ENCODE data around the gene KLHL40. TPM values are rescaled to one million over a fixed set of nuclear protein-coding genes. Genes with fewer than 3 reads are reported as not detected.

KLHL40 gene
- polyA plus RNA-seq, 3 donors, result 0.03 to 0.41 TPM; not detected in 1

GRCh38 chr3:42666577-42666998 lies 18.7 kb upstream of the KLHL40 start:
- H3K27ac ChIP-seq (ENCODE audit: low read depth, low read length), result no peak overlapping the region
- WGBS, 3 donors, result 61 to 70% (median 68%) methylated on average over 4 of the region's 4 CpGs

- no peak overlapping the region for H3K27ac ChIP-seq (ENCODE audit: low read depth, low read length)
- WGBS, 3 donors, result 62 to 74% (median 64%) methylated on average over 7 of the region's 7 CpGs
These were observed 18.2 kb upstream of the KLHL40 start for GRCh38 chr3:42667096-42667522.

GRCh38 chr3:42667523-42668412 lies 17.6 kb upstream of the KLHL40 start:
- 48 to 54% (median 51%) methylated on average over 8 of the region's 8 CpGs for WGBS, 3 donors
- no peak overlapping the region for H3K27ac ChIP-seq (ENCODE audit: low read depth, low read length)

GRCh38 chr3:42668413-42668760 lies 16.9 kb upstream of the KLHL40 start:
- 77 to 88% (median 87%) methylated on average over 2 of the region's 2 CpGs for whole genome bisulfite sequencing, 3 donors
- H3K27ac ChIP-seq (ENCODE audit: low read depth, low read length), result no peak overlapping the region

- H3K27ac ChIP-seq (ENCODE audit: low read depth, low read length), result no peak overlapping the region
- 47 to 87% (median 59%) methylated on average over 4 of the region's 4 CpGs for WGBS, 3 donors
These were observed 16.5 kb upstream of the KLHL40 start for GRCh38 chr3:42668793-42669217.

GRCh38 chr3:42670051-42670576 lies 15.2 kb upstream of the KLHL40 start:
- WGBS, 3 donors, result 75 to 85% (median 80%) methylated on average over 7 of the region's 7 CpGs
- H3K27ac ChIP-seq (ENCODE audit: low read depth, low read length), result no peak overlapping the region

GRCh38 chr3:42670670-42671069 lies 14.7 kb upstream of the KLHL40 start:
- 87 to 96% (median 92%) methylated on average over 1 of the region's 1 CpG for WGBS, 3 donors
- H3K27ac ChIP-seq (ENCODE audit: low read depth, low read length), result no peak overlapping the region

- H3K27ac ChIP-seq (ENCODE audit: low read depth, low read length), result no peak overlapping the region
- 31 to 61% (median 42%) methylated on average over 1 of the region's 1 CpG for WGBS, 3 donors
These were observed 12.8 kb upstream of the KLHL40 start for GRCh38 chr3:42672515-42672914.

- H3K27ac ChIP-seq (ENCODE audit: low read depth, low read length), result no peak overlapping the region
These were observed 12.3 kb upstream of the KLHL40 start for GRCh38 chr3:42673082-42673481.

GRCh38 chr3:42674146-42674545 lies 11.2 kb upstream of the KLHL40 start:
- H3K27ac ChIP-seq (ENCODE audit: low read depth, low read length), result no peak overlapping the region
- 52 to 61% (median 53%) methylated on average over 3 of the region's 3 CpGs for WGBS, 3 donors

- 70 to 89% (median 86%) methylated on average over 2 of the region's 2 CpGs for WGBS, 3 donors
These were observed 9.4 kb upstream of the KLHL40 start for GRCh38 chr3:42675909-42676308.

GRCh38 chr3:42678447-42678846 lies 6.9 kb upstream of the KLHL40 start:
- 76 to 98% (median 85%) methylated on average over 2 of the region's 2 CpGs for WGBS, 3 donors
- no peak overlapping the region for H3K27ac ChIP-seq (ENCODE audit: low read depth, low read length)

More at GRCh38 chr3:42675909-42676308, 9.4 kb upstream of the KLHL40 start:
- H3K27ac ChIP-seq (ENCODE audit: low read depth, low read length), result no peak overlapping the region

GRCh38 chr3:42680271-42680670 lies 5.1 kb upstream of the KLHL40 start:
- no peak overlapping the region for H3K27ac ChIP-seq (ENCODE audit: low read depth, low read length)
- WGBS, 3 donors, result 86 to 90% (median 88%) methylated on average over 1 of the region's 1 CpG

GRCh38 chr3:42680806-42681205 lies 4.5 kb upstream of the KLHL40 start:
- 71 to 85% (median 81%) methylated on average over 4 of the region's 4 CpGs for WGBS, 3 donors

GRCh38 chr3:42681361-42682038 lies 3.8 kb upstream of the KLHL40 start:
- 81 to 88% (median 81%) methylated on average over 10 of the region's 10 CpGs for WGBS, 3 donors
- H3K27ac ChIP-seq (ENCODE audit: low read depth, low read length), result no peak overlapping the region

More at GRCh38 chr3:42680806-42681205, 4.5 kb upstream of the KLHL40 start:
- H3K27ac ChIP-seq (ENCODE audit: low read depth, low read length), result no peak overlapping the region

GRCh38 chr3:42682301-42683070 lies 2.9 kb upstream of the KLHL40 start:
- H3K27ac ChIP-seq (ENCODE audit: low read depth, low read length), result no peak overlapping the region
- 70 to 74% (median 72%) methylated on average over 12 of the region's 12 CpGs for WGBS, 3 donors

GRCh38 chr3:42683875-42684598 lies 1.3 kb upstream of the KLHL40 start:
- no peak overlapping the region for H3K27ac ChIP-seq (ENCODE audit: low read depth, low read length)

More at GRCh38 chr3:42683875-42684598, 1.3 kb upstream of the KLHL40 start:
- WGBS, 3 donors, result 46 to 70% (median 54%) methylated on average over 10 of the region's 10 CpGs

All from adipose tissue (tissue), 3 donors.